ENCODE measurements around the gene USE1. TPM values are rescaled to one million over a fixed set of nuclear protein-coding genes. Genes with fewer than 3 reads are reported as not detected.

The USE1 gene
- total and polyA plus RNA-seq, 2 of the 4 experiments (the other 2 are of a cell fraction): 17.2 to 24.2 TPM

GRCh38 chr19:17211547-17212446, 3.4 kb upstream of the USE1 start:
- CTCF ChIA-PET: no interaction called here
- Histone ChIP-seq H3K4me2 (ENCODE audit: low read depth, low read length) (no peak overlapping the region), H2BK15ac (ENCODE audit: low read depth, low read length) (no peak overlapping the region), H3K9me3 (ENCODE audit: control insufficient read depth, insufficient read depth, low read length) (no peaks in the 10 kb centered on the region), H3K9ac (ENCODE audit: low read depth, low read length) (no peak overlapping the region), H4K20me1 (ENCODE audit: insufficient read depth, low read length) (peaks cover 7% of the 10 kb centered on the region; the same call in 1 of the 2 replicates), H4K5ac (ENCODE audit: low read depth, low read length) (no peak overlapping the region), H3K14ac (replicated peaks; ENCODE audit: low read depth, low read length) (no peak overlapping the region), H2BK120ac (ENCODE audit: low read depth, low read length) (no peak overlapping the region), H2AK9ac (replicated peaks; ENCODE audit: low read depth, low read length, poor library complexity) (no peak overlapping the region), H3K4me3 (ENCODE audit: insufficient read depth, low read depth, low read length) (no peak overlapping the region), H4K91ac (ENCODE audit: insufficient read depth, low read depth, low read length) (no peak overlapping the region), H3K4ac (ENCODE audit: low read depth, low read length) (no peak overlapping the region), H2AK5ac (ENCODE audit: low read depth, low read length) (no peak overlapping the region), H3K27ac (ENCODE audit: insufficient read depth, low read length) (no peak overlapping the region), H3K79me1 (ENCODE audit: low read depth in 1 of 2, low read length in 2 of 2) (peaks cover 16 to 35% of the 10 kb centered on the region in 2 experiments; a peak in 3 of 4 replicates), H3K23ac (ENCODE audit: low read depth, low read length) (no peak overlapping the region), H3K27me3 (ENCODE audit: control insufficient read depth, insufficient read depth, low read length) (no peaks in the 10 kb centered on the region), H3K18ac (ENCODE audit: low read depth, low read length) (no peak overlapping the region), H2AFZ (replicated peaks; ENCODE audit: low read length, poor library complexity) (no peak overlapping the region), H3K4me1 (ENCODE audit: control insufficient read depth, insufficient read depth, low read length) (peaks cover 11% of the 10 kb centered on the region), H3K36me3 (ENCODE audit: control insufficient read depth, insufficient read depth, low read length) (peaks cover 53% of the 10 kb centered on the region), H2BK5ac (ENCODE audit: low read depth, low read length, poor library complexity, severe bottlenecking) (no peak overlapping the region), H4K8ac (ENCODE audit: low read depth in 2 of 2, low read length in 2 of 2) (no peak overlapping the region), H3K56ac (ENCODE audit: extremely low read depth, insufficient read depth, low read length) (no peak overlapping the region), H2BK20ac (ENCODE audit: low read depth, low read length) (no peak overlapping the region), H3K9me1 (ENCODE audit: insufficient read depth, low read length) (peaks cover 15% of the 10 kb centered on the region)
- in situ Hi-C loops (cut with MboI; ENCODE audit: low sequenced_read_pairs): no loop called here
- WGBS, 2 experiments (ENCODE audit: extremely low coverage in 2 of 2, insufficient read length in 1 of 2): 97% methylated on average over 25 of the region's 58 CpGs; no CpG with 5 or more reads in 1 of the 2 experiments
- BruUV-seq (replicated peaks): no TSS peak
- dilution Hi-C loops (cut with HindIII; ENCODE audit: low sequenced_read_pairs, unreplicated experiment): no loop called here
- intact Hi-C loops (cut with micrococcal nuclease): no loop called here
- DNase-seq (no peak), ATAC-seq (ENCODE audit: low read depth) (no peak)
- POLR2A ChIA-PET (ENCODE audit: unreplicated experiment): no interaction called here
- TF ChIP-seq BHLHE40 (IDR thresholded peaks at IDR 0.05; ENCODE audit: low read depth, low read length): no peak
- TF ChIP-seq CHD1 (IDR thresholded peaks at IDR 0.05; ENCODE audit: low read depth, low read length): no peak
- TF ChIP-seq USF2 (IDR thresholded peaks at IDR 0.05; ENCODE audit: low read depth, low read length): no peak
- TF ChIP-seq RAD21 (IDR thresholded peaks at IDR 0.05; ENCODE audit: low read length): no peak
- TF ChIP-seq MAFK (IDR thresholded peaks at IDR 0.05; ENCODE audit: low read depth, low read length): no peak
- no peak for TF ChIP-seq NFE2L2 (IDR thresholded peaks at IDR 0.05; ENCODE audit: low read depth, low read length)
- no peak for TF ChIP-seq RCOR1 (IDR thresholded peaks at IDR 0.05; ENCODE audit: insufficient replicate concordance, low read length)
- no peak for TF ChIP-seq MAZ (IDR thresholded peaks at IDR 0.05; ENCODE audit: borderline replicate concordance, low read depth, low read length)
- no peak for TF ChIP-seq POLR2A (IDR thresholded peaks at IDR 0.05; ENCODE audit: low read depth, low read length)
- no peak for TF ChIP-seq SMC3 (IDR thresholded peaks at IDR 0.05; ENCODE audit: low read depth, low read length)
- no peak for TF ChIP-seq CTCF (conservative IDR thresholded peaks at IDR 0.05; ENCODE audit: low read depth, low read length)
- no peak for TF ChIP-seq ELK1 (IDR thresholded peaks at IDR 0.05; ENCODE audit: borderline replicate concordance, low read depth, low read length)
- TF ChIP-seq FOS (IDR thresholded peaks at IDR 0.05; ENCODE audit: low read depth, low read length): no peak
- no peak for TF ChIP-seq MXI1 (IDR thresholded peaks at IDR 0.05; ENCODE audit: borderline replicate concordance, low read depth, low read length)
- TF ChIP-seq CEBPB (IDR thresholded peaks at IDR 0.05; ENCODE audit: low read depth, low read length): no peak

Measured in IMR-90 (cell line).